ENCODE results near the gene FKBP3.

The FKBP3 gene

DNA sequence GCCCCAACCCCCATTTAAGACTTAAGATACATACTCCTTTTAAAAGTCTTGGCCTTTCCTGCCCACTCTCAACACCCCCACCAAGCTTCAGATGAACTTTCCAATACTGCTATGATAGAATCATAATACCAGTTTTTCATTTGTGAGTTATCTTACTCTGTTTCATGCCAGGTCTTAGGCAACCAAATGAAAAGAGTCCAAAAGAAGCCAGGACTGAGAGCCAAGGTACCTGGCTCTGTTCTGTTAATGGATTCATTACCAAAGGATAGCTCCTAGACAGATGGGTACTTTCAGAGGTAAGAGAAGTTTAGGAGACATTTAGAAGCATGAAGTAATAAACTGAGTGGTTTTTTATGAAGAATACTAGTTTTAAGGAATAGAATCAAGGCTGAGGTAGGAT, 35.6 kb upstream of the FKBP3 start:
- H3K4me1 ChIP-seq (ENCODE audit: control insufficient read depth in 2 of 2, insufficient read depth in 1 of 2, low read depth in 1 of 2, low read length in 2 of 2), result no peaks in the 10 kb centered on the region
- H2AK5ac ChIP-seq (ENCODE audit: low read depth, low read length), result no peak overlapping the region
- H3K9me3 ChIP-seq (replicated peaks in 1 of 2; ENCODE audit: control insufficient read depth in 2 of 2, insufficient read depth in 1 of 2, low read depth in 1 of 2, low read length in 2 of 2), result no peaks in the 10 kb centered on the region
- no peak overlapping the region for H3K27ac ChIP-seq (replicated peaks; ENCODE audit: low read length)
- DNase-seq (ENCODE audit: low spot score), result no peak
- no peak overlapping the region for H3K9ac ChIP-seq (ENCODE audit: low read depth, low read length, poor library complexity)
- no peak overlapping the region for H3K4me3 ChIP-seq (ENCODE audit: low read length in 2 of 2)
- H2AFZ ChIP-seq (ENCODE audit: low read length), result no peak overlapping the region
- no peak overlapping the region for H3K4ac ChIP-seq (ENCODE audit: low read length)
- no peak overlapping the region for H3K23ac ChIP-seq (ENCODE audit: low read depth, low read length, poor library complexity)
- H3K14ac ChIP-seq (ENCODE audit: low read length), result no peak overlapping the region
- H3K18ac ChIP-seq (ENCODE audit: low read length), result no peak overlapping the region
- no peak overlapping the region for H2BK120ac ChIP-seq (ENCODE audit: low read depth, low read length)
- H4K91ac ChIP-seq (ENCODE audit: low read depth, low read length, poor library complexity), result no peak overlapping the region
- H4K8ac ChIP-seq (ENCODE audit: low read depth, low read length), result no peak overlapping the region
- H2BK15ac ChIP-seq (ENCODE audit: low read length), result no peak overlapping the region
- H2BK5ac ChIP-seq (ENCODE audit: low read length), result no peak overlapping the region
- no peaks in the 10 kb centered on the region for H3K27me3 ChIP-seq (ENCODE audit: control insufficient read depth in 3 of 3, insufficient read depth in 3 of 3, low read depth in 1 of 3, low read length in 3 of 3)
- H3K36me3 ChIP-seq (replicated peaks in 1 of 2; ENCODE audit: control insufficient read depth in 2 of 2, insufficient read depth in 2 of 2, low read length in 2 of 2), result peaks cover 2 to 53% of the 10 kb centered on the region in 2 donors
- no peak overlapping the region for H2BK12ac ChIP-seq (ENCODE audit: low read length)
- H3K4me2 ChIP-seq (ENCODE audit: insufficient read depth, low read length, poor library complexity, severe bottlenecking), result no peak overlapping the region
- H3K79me1 ChIP-seq (ENCODE audit: low read depth, low read length), result no peaks in the 10 kb centered on the region

DNA sequence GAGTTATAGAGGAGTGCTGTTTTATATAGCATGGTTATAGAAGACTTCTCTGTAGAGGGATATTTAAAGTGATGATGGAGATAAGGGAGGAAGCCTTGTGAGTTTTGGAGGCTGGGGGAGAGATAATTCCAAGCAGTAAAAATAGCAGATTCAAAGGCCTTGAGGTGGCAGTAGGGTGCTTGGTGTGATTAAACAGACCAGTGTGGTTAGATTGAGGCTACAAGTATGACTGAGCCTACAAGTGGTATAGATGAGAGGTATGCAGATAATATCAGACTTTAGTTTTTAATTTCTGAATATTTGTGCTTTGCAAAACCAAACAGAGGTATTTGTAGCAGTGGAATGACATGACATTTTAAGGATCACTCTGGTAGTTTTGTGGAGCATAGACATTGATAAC, 21.8 kb upstream of the FKBP3 start:
- H3K36me3 ChIP-seq (replicated peaks in 1 of 2; ENCODE audit: control insufficient read depth in 2 of 2, insufficient read depth in 2 of 2, low read length in 2 of 2), result peaks cover 0 to 33% of the 10 kb centered on the region in 2 donors
- H3K27me3 ChIP-seq (ENCODE audit: control insufficient read depth in 3 of 3, insufficient read depth in 3 of 3, low read depth in 1 of 3, low read length in 3 of 3), result no peaks in the 10 kb centered on the region
- no peak overlapping the region for H3K9ac ChIP-seq (ENCODE audit: low read depth, low read length, poor library complexity)
- no peak overlapping the region for H2BK120ac ChIP-seq (ENCODE audit: low read depth, low read length)
- no peak overlapping the region for H2BK12ac ChIP-seq (ENCODE audit: low read length)
- no peak overlapping the region for H3K4me2 ChIP-seq (ENCODE audit: insufficient read depth, low read length, poor library complexity, severe bottlenecking)
- peaks cover 2% of the 10 kb centered on the region for H3K79me1 ChIP-seq (ENCODE audit: low read depth, low read length)
- no peak overlapping the region for H2BK5ac ChIP-seq (ENCODE audit: low read length)
- H3K23ac ChIP-seq (ENCODE audit: low read depth, low read length, poor library complexity), result no peak overlapping the region
- no peak overlapping the region for H4K8ac ChIP-seq (ENCODE audit: low read depth, low read length)
- H4K91ac ChIP-seq (ENCODE audit: low read depth, low read length, poor library complexity), result no peak overlapping the region
- H3K4me3 ChIP-seq (ENCODE audit: low read length in 2 of 2), result no peak overlapping the region
- H3K27ac ChIP-seq (replicated peaks; ENCODE audit: low read length), result no peak overlapping the region
- H2AK5ac ChIP-seq (ENCODE audit: low read depth, low read length), result no peak overlapping the region
- H2BK15ac ChIP-seq (ENCODE audit: low read length), result no peak overlapping the region
- H3K9me3 ChIP-seq (replicated peaks in 1 of 2; ENCODE audit: control insufficient read depth in 2 of 2, insufficient read depth in 1 of 2, low read depth in 1 of 2, low read length in 2 of 2), result no peaks in the 10 kb centered on the region
- no peak overlapping the region for H3K14ac ChIP-seq (ENCODE audit: low read length)
- no peak for DNase-seq (ENCODE audit: low spot score)
- no peak overlapping the region for H2AFZ ChIP-seq (ENCODE audit: low read length)
- H3K4me1 ChIP-seq (ENCODE audit: control insufficient read depth in 2 of 2, insufficient read depth in 1 of 2, low read depth in 1 of 2, low read length in 2 of 2), result no peaks in the 10 kb centered on the region
- no peak overlapping the region for H3K18ac ChIP-seq (ENCODE audit: low read length)
- H3K4ac ChIP-seq (ENCODE audit: low read length), result no peak overlapping the region

DNA sequence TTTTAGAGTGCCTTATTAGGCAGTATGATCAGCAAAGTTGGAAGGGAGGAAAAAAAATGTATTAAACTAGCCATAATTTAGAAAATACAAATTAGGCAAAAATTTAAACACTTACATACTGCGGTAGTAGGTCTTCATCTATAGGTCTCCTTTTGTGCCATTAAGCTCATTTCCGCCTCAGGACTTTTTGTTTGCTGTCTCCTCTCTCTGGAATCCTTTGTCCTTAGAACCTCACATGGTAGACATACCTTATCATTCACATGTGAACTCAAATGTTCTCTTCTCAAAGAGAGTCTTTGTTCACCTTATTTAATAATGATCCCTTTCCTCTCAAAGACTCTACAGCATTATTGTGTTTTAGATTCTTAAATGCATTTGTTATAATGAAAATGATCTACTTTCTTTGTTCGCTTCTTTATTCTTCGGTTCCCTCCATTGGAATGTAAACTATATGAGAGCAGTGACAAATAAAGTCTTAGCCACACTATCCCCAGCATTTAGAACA, 16.2 kb upstream of the FKBP3 start:
- H2BK15ac ChIP-seq (ENCODE audit: low read length), result no peak overlapping the region
- H4K8ac ChIP-seq (ENCODE audit: low read depth, low read length), result no peak overlapping the region
- H3K79me1 ChIP-seq (ENCODE audit: low read depth, low read length), result no peaks in the 10 kb centered on the region
- H3K27me3 ChIP-seq (ENCODE audit: control insufficient read depth in 3 of 3, insufficient read depth in 3 of 3, low read depth in 1 of 3, low read length in 3 of 3), result no peaks in the 10 kb centered on the region
- no peak overlapping the region for H3K4me2 ChIP-seq (ENCODE audit: insufficient read depth, low read length, poor library complexity, severe bottlenecking)
- H3K27ac ChIP-seq (replicated peaks; ENCODE audit: low read length), result no peak overlapping the region
- no peak overlapping the region for H3K18ac ChIP-seq (ENCODE audit: low read length)
- H2AK5ac ChIP-seq (ENCODE audit: low read depth, low read length), result no peak overlapping the region
- no peak overlapping the region for H2AFZ ChIP-seq (ENCODE audit: low read length)
- no peaks in the 10 kb centered on the region for H3K4me1 ChIP-seq (ENCODE audit: control insufficient read depth in 2 of 2, insufficient read depth in 1 of 2, low read depth in 1 of 2, low read length in 2 of 2)
- WGBS, 2 donors (ENCODE audit: extremely low coverage in 2 of 2, insufficient read length in 2 of 2, insufficient replicate concordance in 1 of 2), result no CpG with 5 or more reads among the region's 4 CpGs
- no peak overlapping the region for H3K9ac ChIP-seq (ENCODE audit: low read depth, low read length, poor library complexity)
- H3K4ac ChIP-seq (ENCODE audit: low read length), result no peak overlapping the region
- H3K36me3 ChIP-seq (replicated peaks in 1 of 2; ENCODE audit: control insufficient read depth in 2 of 2, insufficient read depth in 2 of 2, low read length in 2 of 2), result peaks cover 0 to 32% of the 10 kb centered on the region in 2 donors
- H2BK5ac ChIP-seq (ENCODE audit: low read length), result no peak overlapping the region
- no peak overlapping the region for H3K4me3 ChIP-seq (ENCODE audit: low read length in 2 of 2)
- H3K23ac ChIP-seq (ENCODE audit: low read depth, low read length, poor library complexity), result no peak overlapping the region
- H3K9me3 ChIP-seq (replicated peaks in 1 of 2; ENCODE audit: control insufficient read depth in 2 of 2, insufficient read depth in 1 of 2, low read depth in 1 of 2, low read length in 2 of 2), result no peaks in the 10 kb centered on the region
- H4K91ac ChIP-seq (ENCODE audit: low read depth, low read length, poor library complexity), result no peak overlapping the region
- no peak overlapping the region for H2BK120ac ChIP-seq (ENCODE audit: low read depth, low read length)
- no peak for DNase-seq (ENCODE audit: low spot score)
- no peak overlapping the region for H3K14ac ChIP-seq (ENCODE audit: low read length)
- H2BK12ac ChIP-seq (ENCODE audit: low read length), result no peak overlapping the region

DNA sequence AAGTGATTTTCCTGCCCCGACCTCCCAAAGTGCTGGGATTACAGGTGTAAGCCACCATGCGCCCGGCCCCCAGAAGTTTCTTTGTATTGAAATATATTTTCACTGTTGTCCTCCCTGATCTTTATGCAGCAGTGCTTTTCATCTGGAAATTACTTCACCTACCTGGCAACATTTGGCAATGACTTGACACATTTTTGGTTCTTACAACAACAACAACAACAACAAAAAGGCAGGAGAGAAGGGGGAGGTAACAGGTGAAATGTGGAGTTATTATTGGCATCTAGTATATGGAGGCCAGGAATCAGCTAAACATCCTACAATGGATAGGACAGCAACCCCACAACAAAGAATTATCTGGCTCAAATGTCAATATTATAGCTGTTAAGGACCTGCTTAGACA, 15.3 kb upstream of the FKBP3 start:
- Histone ChIP-seq H2BK5ac (ENCODE audit: low read length) (no peak overlapping the region), H3K4me1 (ENCODE audit: control insufficient read depth in 2 of 2, insufficient read depth in 1 of 2, low read depth in 1 of 2, low read length in 2 of 2) (no peaks in the 10 kb centered on the region), H3K14ac (ENCODE audit: low read length) (no peak overlapping the region), H3K18ac (ENCODE audit: low read length) (no peak overlapping the region), H3K36me3 (replicated peaks in 1 of 2; ENCODE audit: control insufficient read depth in 2 of 2, insufficient read depth in 2 of 2, low read length in 2 of 2) (peaks cover 0 to 32% of the 10 kb centered on the region in 2 donors), H4K91ac (ENCODE audit: low read depth, low read length, poor library complexity) (no peak overlapping the region), H2BK15ac (ENCODE audit: low read length) (no peak overlapping the region), H3K4ac (ENCODE audit: low read length) (no peak overlapping the region), H3K9me3 (replicated peaks in 1 of 2; ENCODE audit: control insufficient read depth in 2 of 2, insufficient read depth in 1 of 2, low read depth in 1 of 2, low read length in 2 of 2) (peaks cover 0 to 2% of the 10 kb centered on the region in 2 donors), H3K9ac (ENCODE audit: low read depth, low read length, poor library complexity) (no peak overlapping the region), H3K4me3 (ENCODE audit: low read length in 2 of 2) (no peak overlapping the region), H2AK5ac (ENCODE audit: low read depth, low read length) (no peak overlapping the region), H2BK12ac (ENCODE audit: low read length) (no peak overlapping the region), H3K4me2 (ENCODE audit: insufficient read depth, low read length, poor library complexity, severe bottlenecking) (no peak overlapping the region), H2BK120ac (ENCODE audit: low read depth, low read length) (no peak overlapping the region), H3K27ac (replicated peaks; ENCODE audit: low read length) (no peak overlapping the region), H3K79me1 (ENCODE audit: low read depth, low read length) (no peaks in the 10 kb centered on the region), H3K27me3 (ENCODE audit: control insufficient read depth in 3 of 3, insufficient read depth in 3 of 3, low read depth in 1 of 3, low read length in 3 of 3) (no peaks in the 10 kb centered on the region), H4K8ac (ENCODE audit: low read depth, low read length) (no peak overlapping the region), H2AFZ (ENCODE audit: low read length) (no peak overlapping the region), H3K23ac (ENCODE audit: low read depth, low read length, poor library complexity) (no peak overlapping the region)
- DNase-seq (ENCODE audit: low spot score), result no peak
- WGBS, 2 donors (ENCODE audit: extremely low coverage in 2 of 2, insufficient read length in 2 of 2, insufficient replicate concordance in 1 of 2), result no CpG with 5 or more reads among the region's 3 CpGs
